Heart right ventricle (tissue), 16 donors: ENCODE data around the gene KNOP1. TPM values are rescaled to one million over a fixed set of nuclear protein-coding genes. Genes with fewer than 3 reads are reported as not detected.

Source experiments
- ATAC-seq, 8 donors: fragments of 200-7000 bp; cut with Tn5 transposase; one replicate each; pipeline ENCODE4 v1.9.1; 2020; ENCODE audit warnings: mild to moderate bottlenecking in 8 of 8, moderate library complexity in 8 of 8, moderate number of reproducible peaks in 1 of 8
- DNase-seq, 2 donors: peaks; one replicate each; pipeline ENCODE4 v3.0.0-alpha.2; 2020
- H3K27ac ChIP-seq, 10 donors: fragments of 200-600 bp; sonication (generic) in 2 of 10; one replicate each; pipeline versions ENCODE4 v1.5.0 to v1.8.0; 2020 to 2022; ENCODE audit warnings: mild to moderate bottlenecking in 3 of 10
- H3K27me3 ChIP-seq, 7 donors: fragments of 200-600 bp; one replicate each; pipeline ENCODE4 v1.8.0; 2021 to 2022; ENCODE audit warnings: mild to moderate bottlenecking in 2 of 7
- H3K36me3 ChIP-seq, 9 donors: fragments of 200-600 bp; sonication (generic) in 1 of 9; one replicate each; pipeline versions ENCODE4 v1.5.0 to v1.8.0; 2020 to 2022; ENCODE audit warnings: mild to moderate bottlenecking in 2 of 9
- H3K4me1 ChIP-seq, 9 donors: fragments of 200-600 bp; sonication (generic) in 1 of 9; one replicate each; pipeline versions ENCODE4 v1.5.0 to v1.8.0; 2020 to 2022; ENCODE audit warnings: mild to moderate bottlenecking in 4 of 9
- H3K4me3 ChIP-seq, 10 donors: fragments of 200-600 bp; sonication (generic) in 2 of 10; one replicate each; pipeline versions ENCODE4 v1.5.0 to v1.8.0; 2020 to 2022; ENCODE audit warnings: mild to moderate bottlenecking in 7 of 10, moderate library complexity in 2 of 10
- H3K9me3 ChIP-seq, 11 donors: fragments of 200-600 bp in 10 of 11; sonication (generic) in 2 of 11; one replicate each; pipeline versions ENCODE4 v1.5.0 to v1.8.0; 2013 to 2022; ENCODE audit warnings: mild to moderate bottlenecking in 2 of 11, control low read depth in 1 of 11, moderate library complexity in 1 of 11
- CTCF ChIP-seq, 9 donors: fragments of 200-600 bp; sonication (generic) in 2 of 9; IDR thresholded peaks; one replicate each; pipeline versions ENCODE4 v1.5.0 to v1.8.0; 2021 to 2022; ENCODE audit warnings: antibody characterized with exemption in 9 of 9, mild to moderate bottlenecking in 5 of 9, moderate library complexity in 1 of 9
- WGBS, 2 donors: extraction: QIAGEN DNeasy Blood & Tissue Kit; methylation state at CpG; one replicate each; pipeline ENCODE4 v1.1.7; 2013; ENCODE audit warnings: inconsistent platforms in 1 of 2; 5-methylcytosine and 5-hydroxymethylcytosine counted together
- intact Hi-C, 10 donors: fragments of 100-400 bp; cut with DNase I; formaldehyde crosslinking; loops; one replicate each; pipeline versions ENCODE4 v1.11.1 to v1.14.2; 2022
- polyA plus RNA-seq, 2 donors: library from polyadenylated mRNA; stranded (reverse); fragments of 200-250 nt; gene quantifications; one replicate each; pipeline ENCODE4 v1.2.3, GENCODE V29; 2013
- total RNA-seq, 10 donors: library from RNA; stranded (reverse); fragmentation: NEBNext Ultra II Directional in 3 of 10; extraction: Animal tissue kit (Norgen Biotek cat#: 25700) in 3 of 10; gene quantifications; one replicate each; pipeline versions ENCODE4 v1.2.1 to v1.2.4, GENCODE V29; 2021 to 2023
- donor health status: Arrhythmogenic right ventricular cardiomyopathy.
- donor health status: ischemic (EF 13 %, LVEDD 7.1; RV severe dilation, severe dysfunction).
- donor health status: healthy with polysubstance abuse.
- donor health status: DM: no; HTN: yes; CAD: no.
- donor health status: DM: no; HTN: no; CAD: no.
- donor health status: ischemic (EF 25% LVEDD 6.9; RV normal size, moderate dysfunction).
- donor health status: ischemic (EF 25% LVEDD 5.7; RV mildly dilated, moderate dysfunction).
- donor health status: healthy.
- donor health status: DM: yes; HTN: yes; CAD: no.
- donor health status: Ischemic cardiomyopathy.
- donor health status: ischemic (EF 35%, LVEDD 5.7; RV mildly dilated, moderate dysfunction).
- donor health status: nonischemic (EF 11% LVEDD 7.7; RV severe dilation, severe dysfunction).
- donor health status: DM: yes; HTN: yes; CAD: no.
- donor health status: PGD.
- donor health status: ischemic (EF 29% LVEDD 5.4; RV normal size, mild dysfunction).
- donor health status: nonischemic (EF 23%, LVEDD 6.1; RV moderate dilation, normal function).

Gene KNOP1
- total and polyA plus RNA-seq, 12 donors, result 4.5 to 25.7 (median 6.7) TPM

GRCh38 chr16:19699472-19699871 is 18.6 kb downstream of the KNOP1 start:
- no peak for ATAC-seq

GRCh38 chr16:19698480-19699465 is 19.3 kb downstream of the KNOP1 start:
- Histone ChIP-seq H3K9me3 (no peaks in the 10 kb centered on the region), H3K27ac (peak overlapping the region in 7 of 10 donors; percentile 18 to 93 (median 69)), H3K36me3 (peaks cover 0 to 66% (median 11%) of the 10 kb centered on the region in 9 donors), H3K27me3 (no peaks in the 10 kb centered on the region), H3K4me1 (peaks cover 8 to 72% (median 55%) of the 10 kb centered on the region in 9 donors), H3K4me3 (no peak overlapping the region)
- DNase-seq, result no peak
- no peak for TF ChIP-seq CTCF (IDR thresholded peaks at IDR 0.05)
- intact Hi-C loops, result loop anchor here in 1 of 10 donors (5.0 kb wide), 1 partner anchor 51 kb away; no protein-coding TSS in a partner anchor
- ATAC-seq, result peak in 2 of 8 donors; percentile 17 to 33
- WGBS, 2 donors, result 75 to 81% methylated on average over 19 of the region's 19 CpGs

More at GRCh38 chr16:19699472-19699871, 18.6 kb downstream of the KNOP1 start:
- Histone ChIP-seq H3K9me3 (no peaks in the 10 kb centered on the region), H3K4me3 (no peak overlapping the region), H3K27me3 (no peaks in the 10 kb centered on the region), H3K4me1 (peaks cover 8 to 78% (median 56%) of the 10 kb centered on the region in 9 donors), H3K36me3 (peaks cover 0 to 66% (median 12%) of the 10 kb centered on the region in 9 donors), H3K27ac (peak overlapping the region in 8 of 10 donors; percentile 13 to 93 (median 52))
- intact Hi-C loops, result loop anchor here in 1 of 10 donors (5.0 kb wide), 1 partner anchor 52 kb away; no protein-coding TSS in a partner anchor
- TF ChIP-seq CTCF (IDR thresholded peaks at IDR 0.05), result no peak
- no peak for DNase-seq
- 98 to 100% methylated on average over 8 of the region's 8 CpGs for WGBS, 2 donors

GRCh38 chr16:19697756-19698318 is 20.2 kb downstream of the KNOP1 start:
- Histone ChIP-seq H3K27me3 (no peaks in the 10 kb centered on the region), H3K4me3 (no peak overlapping the region), H3K36me3 (peaks cover 0 to 66% (median 5%) of the 10 kb centered on the region in 9 donors), H3K4me1 (peaks cover 8 to 63% (median 55%) of the 10 kb centered on the region in 9 donors), H3K27ac (peak overlapping the region in 9 of 10 donors; percentile 21 to 93 (median 73)), H3K9me3 (no peaks in the 10 kb centered on the region)
- intact Hi-C loops, result loop anchor here in 2 of 10 donors (2.0 to 5.0 kb wide), 2 partner anchors 51 to 185 kb away; no protein-coding TSS in a partner anchor
- DNase-seq, result no peak
- no peak for ATAC-seq
- no peak for TF ChIP-seq CTCF (IDR thresholded peaks at IDR 0.05)
- WGBS, 2 donors, result 76 to 79% methylated on average over 8 of the region's 8 CpGs

DNA sequence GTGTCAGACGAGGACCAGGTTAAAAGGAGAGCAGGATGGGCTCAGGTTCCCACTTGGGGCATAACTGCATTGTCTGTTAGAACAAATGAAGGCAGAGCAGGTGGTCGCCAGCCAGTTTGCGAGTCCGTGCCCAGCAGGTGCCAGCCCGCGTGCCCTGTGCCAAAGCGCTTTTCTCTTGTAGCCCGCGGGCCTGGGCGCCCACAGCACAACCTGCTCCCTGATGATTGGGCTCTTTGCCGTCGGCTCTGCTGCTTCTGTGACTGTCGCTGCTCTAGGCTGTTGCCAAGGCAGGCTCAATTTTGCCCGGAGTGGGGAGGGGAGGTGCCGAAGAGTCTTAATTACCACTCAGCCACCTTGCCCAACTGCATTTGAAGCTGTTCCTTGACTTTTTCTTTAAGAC is 21.1 kb downstream of the KNOP1 start:
- Histone ChIP-seq H3K9me3 (no peaks in the 10 kb centered on the region), H3K36me3 (peaks cover 0 to 66% (median 7%) of the 10 kb centered on the region in 9 donors), H3K4me3 (no peak overlapping the region), H3K4me1 (peaks cover 8 to 61% (median 51%) of the 10 kb centered on the region in 9 donors), H3K27ac (peak overlapping the region; percentile 69 to 93 (median 84)), H3K27me3 (no peaks in the 10 kb centered on the region)
- 90 to 92% methylated on average over 15 of the region's 15 CpGs for WGBS, 2 donors
- intact Hi-C loops, result loop anchor here in 2 of 10 donors (2.0 to 5.0 kb wide), 2 partner anchors 50 to 186 kb away; no protein-coding TSS in a partner anchor
- TF ChIP-seq CTCF (IDR thresholded peaks at IDR 0.05), result no peak
- DNase-seq (no peak), ATAC-seq (peak in 4 of 8 donors; percentile 3 to 22 (median 11))
